HG02588 (cell line): ENCODE data around the gene PSD2.

Source experiments
- ATAC-seq: cut with Tn5 transposase; IDR thresholded peaks from one replicate; pipeline ENCODE4 v1.9.1; 2021; ENCODE audit warnings: mild to moderate bottlenecking, moderate library complexity; ENCODE audit not compliant: unreplicated experiment

The PSD2 gene

DNA sequence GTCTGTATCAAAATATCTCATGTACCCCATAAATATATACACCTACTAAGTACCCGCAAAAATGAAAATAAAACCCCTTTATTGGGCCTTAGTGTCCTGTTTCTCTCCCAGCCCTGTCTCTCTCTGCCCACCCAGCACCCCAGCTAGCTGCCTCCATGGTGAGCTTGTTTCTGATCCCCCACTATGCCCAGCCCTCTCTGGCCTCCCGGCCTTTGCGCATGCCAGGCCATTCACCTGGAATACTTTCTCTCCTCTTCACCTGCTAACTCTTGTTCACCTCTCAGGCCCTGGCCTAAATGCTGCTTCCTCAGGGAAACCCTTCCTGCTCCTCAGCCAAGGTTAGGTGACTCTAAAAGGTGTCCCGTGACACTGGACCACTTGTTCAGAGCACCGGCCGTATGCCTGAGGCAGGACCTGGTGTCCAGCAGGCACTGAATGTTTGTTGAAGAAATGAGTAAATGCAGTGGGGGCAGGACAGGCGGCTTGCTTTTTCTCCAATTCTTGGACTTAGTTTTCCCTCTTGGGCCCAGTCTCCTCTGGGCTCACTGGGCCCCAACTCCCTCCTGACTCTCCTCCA is 58.5 kb downstream of the PSD2 start:
- no peak for ATAC-seq

- ATAC-seq, result no peak
Measured at GRCh38 chr5:139854953-139855352, 59.3 kb downstream of the PSD2 start.

- ATAC-seq, result no peak
Measured at GRCh38 chr5:139855451-139855850, 59.8 kb downstream of the PSD2 start.

- no peak for ATAC-seq
Measured at GRCh38 chr5:139855946-139856540, 60.4 kb downstream of the PSD2 start.

GRCh38 chr5:139856714-139857113 is 61.1 kb downstream of the PSD2 start:
- ATAC-seq, result no peak

DNA sequence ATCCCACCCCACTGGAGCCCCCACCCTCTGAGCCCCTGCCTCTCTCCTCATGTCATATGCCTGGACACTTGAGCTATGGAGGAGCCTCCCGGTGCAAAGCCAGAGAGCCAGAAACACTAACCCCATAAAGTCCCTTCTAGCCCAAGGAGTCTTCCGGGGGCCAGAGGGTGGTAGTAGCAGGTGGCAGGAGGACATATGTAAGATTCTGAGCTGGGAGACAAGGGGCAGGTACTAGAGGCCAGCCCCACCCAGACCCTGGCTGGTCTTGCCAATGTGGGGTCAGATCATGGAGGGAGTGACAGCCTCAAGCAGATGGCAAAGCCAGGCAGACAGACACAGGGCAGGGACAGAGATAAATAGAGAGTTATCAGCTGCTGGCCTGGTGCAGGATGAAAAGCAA is 63.4 kb downstream of the PSD2 start:
- ATAC-seq, result no peak

DNA sequence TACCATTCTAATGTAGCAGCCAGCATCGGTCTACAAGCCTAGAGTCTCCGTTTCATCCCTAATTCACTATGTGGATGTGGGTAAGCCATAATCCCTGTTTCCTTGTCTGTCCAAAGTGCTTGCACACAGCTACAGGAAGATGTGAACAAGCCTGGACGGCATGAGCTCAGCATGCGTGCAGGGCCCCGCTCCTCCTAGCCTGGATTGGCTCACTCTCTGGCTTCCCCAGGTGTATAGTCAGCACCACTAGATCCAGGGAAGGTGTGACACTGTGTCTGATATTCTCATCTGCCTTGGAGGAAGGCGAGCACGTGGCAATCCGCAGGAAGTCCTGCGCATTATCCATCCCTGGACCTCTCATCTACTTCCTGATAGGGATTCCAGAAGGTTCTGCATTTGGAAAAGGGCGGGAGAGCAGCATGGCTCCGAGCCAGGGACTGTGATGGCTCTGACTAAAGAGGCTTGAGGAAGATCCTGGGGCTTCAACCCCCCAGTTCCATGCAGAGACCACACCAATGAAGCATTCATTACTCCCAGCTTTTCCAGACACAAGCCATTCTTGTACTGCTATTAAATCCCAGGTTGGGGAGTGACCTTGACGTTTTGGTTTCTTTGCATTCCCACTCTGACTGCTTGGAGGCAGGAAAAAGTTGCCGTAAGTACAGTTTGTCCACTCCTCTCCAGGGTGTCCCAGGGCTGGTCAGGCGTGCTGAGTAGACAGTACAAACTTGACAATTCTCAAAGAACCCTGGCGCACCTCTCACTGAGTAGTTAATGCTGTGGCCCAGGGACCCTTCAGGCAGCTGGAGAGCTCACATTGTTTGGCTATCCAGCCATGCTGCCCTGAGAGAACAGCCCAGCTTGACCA is 65.6 kb downstream of the PSD2 start:
- no peak for ATAC-seq

DNA sequence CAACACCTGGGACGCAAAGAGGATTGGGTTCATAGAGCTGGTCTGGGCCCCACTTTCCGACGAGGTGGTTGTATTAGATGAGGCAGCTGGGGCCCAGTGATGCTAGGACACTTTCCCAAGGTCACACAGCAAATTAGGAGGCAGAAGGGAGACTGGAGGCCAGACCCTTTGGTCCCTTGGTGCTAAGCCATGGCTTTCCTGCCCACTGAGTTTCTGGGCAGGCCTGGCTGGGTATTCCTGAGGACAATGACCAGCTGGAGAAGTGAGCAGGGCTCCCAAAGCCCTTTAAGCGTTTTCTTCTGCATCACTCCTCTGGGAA is 66.2 kb downstream of the PSD2 start:
- ATAC-seq, result no peak

DNA sequence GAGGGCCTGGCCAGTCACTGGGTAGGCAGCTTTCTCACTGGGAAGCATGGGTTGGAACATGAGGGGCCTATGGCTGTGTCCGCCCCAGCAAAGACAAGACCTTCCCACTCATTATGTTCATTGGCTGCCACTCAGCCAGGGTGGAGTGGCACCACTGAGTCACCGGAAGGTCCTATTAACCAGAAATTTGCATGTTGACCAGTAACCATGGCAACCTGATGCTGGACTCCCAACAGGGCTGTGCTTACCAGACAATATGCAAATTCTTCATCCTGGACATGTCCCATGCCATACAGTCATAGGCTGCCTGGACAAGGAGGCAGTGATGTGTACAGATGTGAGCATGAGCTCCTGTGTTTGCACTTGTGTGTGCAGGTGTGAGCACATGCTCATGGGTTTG is 66.7 kb downstream of the PSD2 start:
- ATAC-seq, result no peak

GRCh38 chr5:139862803-139863202 is 67.2 kb downstream of the PSD2 start:
- no peak for ATAC-seq

DNA sequence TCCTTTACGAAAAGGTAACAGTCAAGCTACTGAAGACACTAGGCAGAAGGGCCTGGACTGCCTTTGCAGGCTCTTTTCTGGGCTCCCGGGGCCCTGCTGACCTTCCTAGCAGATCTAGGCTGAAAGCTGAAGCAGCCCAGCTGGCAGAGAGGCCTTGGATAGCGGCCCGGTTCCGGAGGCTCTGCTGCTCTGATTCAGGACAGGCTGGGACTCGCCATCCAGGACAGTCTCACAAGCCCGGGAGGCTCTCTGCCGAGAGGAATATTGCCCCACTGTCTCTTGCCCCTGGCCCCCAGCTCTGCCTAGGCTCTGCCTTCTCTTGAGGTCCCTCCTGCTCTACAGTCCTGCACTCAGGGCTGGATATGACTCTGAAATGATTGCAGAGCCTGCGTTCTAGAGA is 67.8 kb downstream of the PSD2 start:
- ATAC-seq, result no peak

DNA sequence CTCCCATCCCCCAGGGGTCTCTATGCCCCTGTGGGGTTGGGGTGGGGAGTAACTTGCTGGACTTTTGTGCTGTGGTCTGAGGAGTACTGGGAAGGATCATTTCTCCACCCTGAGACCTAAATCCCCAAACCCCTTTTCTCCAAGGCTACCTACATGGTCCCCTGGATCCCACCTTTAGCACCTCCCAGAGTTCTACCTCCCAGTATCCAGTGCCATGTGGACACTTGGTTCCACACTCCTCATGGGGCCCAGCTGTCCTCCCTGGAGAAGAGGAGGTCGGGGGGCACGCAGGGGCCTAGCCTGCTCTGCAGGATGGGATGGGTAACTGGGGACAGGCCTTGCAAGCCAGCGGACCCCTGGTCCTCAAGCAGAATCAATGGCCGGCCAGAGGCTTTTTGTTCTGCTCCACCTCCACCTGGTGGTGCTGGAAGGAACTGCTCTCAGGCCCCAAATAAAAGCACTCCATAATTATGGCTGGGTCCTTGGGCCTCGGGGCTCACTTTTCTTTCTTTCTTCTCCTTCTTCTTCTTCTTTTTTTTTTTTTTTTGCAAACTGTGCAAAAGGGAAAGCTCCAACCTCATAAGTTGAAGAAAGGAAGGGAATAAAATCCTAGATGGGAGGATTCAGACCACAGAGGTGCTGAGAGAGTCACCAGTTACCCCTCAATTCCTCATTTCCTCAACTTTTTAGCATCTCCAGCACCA is 68.4 kb downstream of the PSD2 start:
- ATAC-seq, result no peak

DNA sequence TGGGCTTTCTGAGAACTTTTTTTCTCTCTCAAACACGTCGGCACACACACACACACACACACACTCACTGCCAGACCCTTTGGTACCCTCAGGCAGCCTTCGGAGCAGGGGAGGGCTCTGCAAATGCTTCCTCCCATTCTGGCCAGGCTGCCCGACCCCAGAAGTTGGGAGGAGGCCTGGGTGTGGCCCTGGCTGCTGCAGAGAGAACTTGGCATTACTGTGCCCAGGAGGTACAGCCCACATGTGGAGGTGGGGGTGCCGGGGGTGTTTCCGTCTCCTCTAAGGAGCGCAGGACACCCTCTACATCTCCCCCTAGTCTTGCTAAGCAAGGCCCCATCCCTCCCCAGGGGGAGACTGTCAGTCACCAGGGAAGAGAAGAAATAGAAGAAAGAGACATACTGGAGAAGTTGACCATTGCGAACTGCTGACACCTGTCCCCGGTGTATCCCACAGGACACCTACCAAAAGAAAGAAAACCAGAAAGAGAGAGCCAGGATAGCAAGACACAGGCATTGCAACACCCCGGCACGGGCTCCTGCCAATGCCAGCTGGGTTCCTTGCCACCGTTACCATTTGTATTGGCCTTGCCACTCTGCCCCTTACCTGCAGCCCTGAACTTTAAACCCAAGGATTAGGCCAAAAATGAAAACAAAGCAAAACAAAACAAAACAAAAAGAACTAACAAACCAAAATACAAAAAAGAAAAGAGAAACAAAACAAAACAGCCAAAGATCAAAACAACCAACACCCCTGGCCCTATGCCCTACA is 69.3 kb downstream of the PSD2 start:
- no peak for ATAC-seq

DNA sequence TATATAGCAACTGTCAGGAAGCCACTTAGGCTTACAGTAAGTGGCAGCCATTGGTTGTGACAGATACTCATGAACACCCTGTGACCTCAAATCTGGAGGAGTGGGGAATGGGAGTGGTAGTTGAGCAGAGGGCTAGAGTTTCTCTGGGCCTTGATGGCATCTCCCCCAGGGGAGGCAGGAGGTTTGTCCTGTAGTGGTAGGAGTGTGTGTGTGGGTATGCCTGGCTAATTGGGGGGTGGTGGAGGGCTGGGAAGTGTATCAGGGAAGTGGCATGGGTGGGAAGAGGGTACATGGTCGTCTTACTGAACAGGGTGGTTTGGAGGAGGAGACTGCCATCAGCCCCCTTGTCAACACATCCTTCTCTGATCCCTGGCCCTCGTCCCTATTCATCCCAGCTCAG is 71.5 kb downstream of the PSD2 start:
- ATAC-seq, result no peak

GRCh38 chr5:139867581-139867980 is 72.0 kb downstream of the PSD2 start:
- no peak for ATAC-seq

DNA sequence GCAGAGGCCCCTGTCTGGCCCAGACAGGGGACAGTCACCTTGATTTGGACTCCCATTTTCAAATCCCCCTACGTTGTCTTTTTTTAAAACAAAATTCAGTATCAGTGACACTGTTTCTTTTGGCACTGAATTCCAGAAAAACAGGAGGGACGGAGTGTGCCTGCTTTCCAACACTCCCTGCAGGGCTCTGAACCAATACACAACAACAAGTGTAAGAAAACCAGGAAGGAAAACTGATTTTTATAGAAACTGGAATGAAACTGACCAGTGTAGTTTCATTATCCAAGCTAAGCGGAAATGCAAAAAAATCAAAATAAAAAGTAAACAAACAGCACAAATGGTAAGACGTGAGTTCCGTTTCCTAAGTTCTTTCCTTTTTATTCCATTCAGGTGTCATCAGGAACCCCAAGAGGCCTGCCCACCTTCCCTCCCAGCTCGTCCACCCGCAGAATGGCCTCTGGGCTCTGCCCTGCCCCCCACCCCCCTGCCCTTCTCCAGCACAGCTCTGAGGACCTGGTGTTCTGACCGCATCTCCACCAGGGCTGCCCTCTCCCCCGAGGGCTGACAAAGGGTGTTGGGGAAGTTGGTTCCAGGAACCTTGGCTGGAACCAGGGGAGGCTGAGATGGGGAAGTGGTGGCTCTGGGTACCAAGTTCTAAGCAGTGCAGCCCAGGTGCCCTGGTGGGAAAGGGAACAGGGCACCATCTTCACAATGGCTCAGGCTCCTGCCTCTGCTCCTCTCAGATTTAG is 73.6 kb downstream of the PSD2 start:
- ATAC-seq, result no peak

DNA sequence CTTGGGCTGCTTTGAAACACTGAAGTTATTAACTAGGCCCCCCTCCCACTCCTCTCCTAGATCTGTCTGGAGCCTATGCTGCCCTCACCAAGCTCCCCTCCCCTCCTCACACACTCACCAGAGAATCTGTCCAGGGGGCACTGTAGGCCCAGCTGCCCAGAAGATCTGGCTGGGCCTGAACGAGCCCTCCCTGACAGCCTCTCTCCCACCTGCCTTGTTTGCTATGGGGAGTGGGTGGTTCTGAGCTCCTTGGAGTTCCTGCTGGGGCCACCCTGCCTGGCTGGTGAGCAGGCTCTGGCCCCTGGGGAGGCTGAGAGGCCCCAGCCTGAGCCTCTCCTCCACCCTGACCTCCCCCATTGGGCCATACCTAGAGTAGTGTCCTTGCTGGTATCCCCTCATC is 75.1 kb downstream of the PSD2 start:
- ATAC-seq, result no peak

- no peak for ATAC-seq
Measured at GRCh38 chr5:139871614-139872013, 76.0 kb downstream of the PSD2 start.

GRCh38 chr5:139872052-139872766 is 76.6 kb downstream of the PSD2 start:
- ATAC-seq, result no peak
